Myometrial cell (primary cell): ENCODE measurements around the gene OR13J1. TPM values are rescaled to one million over a fixed set of nuclear protein-coding genes. Genes with fewer than 3 reads are reported as not detected.

Experiments
- total RNA-seq: library from RNA; depleted of rRNA; stranded (reverse); fragments of >200 nt; gene quantifications from 2 replicates; pipeline ENCODE4 v1.2.3, GENCODE V29; 2015

The OR13J1 gene
- total RNA-seq: not detected in 2 replicates

GRCh38 chr9:35870351-35870923, at the start of gene OR13J1:
TSS of gene OR13J1 (minus strand) at chr9:35870401. CDS start at chr9:35870401, 0 bp downstream.

GRCh38 chr9:35909274-35909673, 39.1 kb upstream of the OR13J1 start, which contains the start of gene SPAAR:
TSS of gene SPAAR (plus strand) at chr9:35909490. CDS start at chr9:35910464, 974 bp downstream.

GRCh38 chr9:35905912-35906679, 35.9 kb upstream of the OR13J1 start, which contains the start of gene HRCT1:
TSS of gene HRCT1 (plus strand) at chr9:35906202. CDS start at chr9:35906288, 86 bp downstream.

GRCh38 chr9:35829084-35829763, 41.0 kb downstream of the OR13J1 start, which contains the start of gene TMEM8B:
TSS of gene TMEM8B (plus strand) at chr9:35829228. CDS start at chr9:35829448, 220 bp downstream.

GRCh38 chr9:35828716-35829083, 41.5 kb downstream of the OR13J1 start, which contains the start of gene FAM221B:
TSS of gene FAM221B (minus strand) at chr9:35828732. CDS start at chr9:35826161, 2,571 bp downstream.

Other genes with a start within 250 kb of the OR13J1 start
- gene SIT1, start 219.5 kb downstream of the OR13J1 start, total RNA-seq: not detected in 2 replicates
- gene RMRP, start 212.4 kb downstream of the OR13J1 start, total RNA-seq: 1,659 and 5,862 TPM in 2 replicates
- 14.0 and 27.1 TPM in 2 replicates for gene CCDC107, start 212.1 kb downstream of the OR13J1 start, total RNA-seq
- gene ARHGEF39, start 205.2 kb downstream of the OR13J1 start, total RNA-seq: 4.1 and 8.4 TPM in 2 replicates
- gene CA9, start 196.5 kb downstream of the OR13J1 start, total RNA-seq: 1.1 TPM in 1 of 2 replicates, not detected in the other
- 1,252 and 1,303 TPM in 2 replicates for gene TPM2, start 180.5 kb downstream of the OR13J1 start, total RNA-seq
- gene TLN1, start 138.2 kb downstream of the OR13J1 start, total RNA-seq: 473 and 541 TPM in 2 replicates
- 118 and 127 TPM in 2 replicates for gene CREB3, start 137.7 kb downstream of the OR13J1 start, total RNA-seq
- 15.0 and 18.4 TPM in 2 replicates for gene GBA2, start 121.2 kb downstream of the OR13J1 start, total RNA-seq
- 13.1 and 15.9 TPM in 2 replicates for gene RGP1, start 121.1 kb downstream of the OR13J1 start, total RNA-seq
- not detected in 2 replicates for gene MSMP, start 116.1 kb downstream of the OR13J1 start, total RNA-seq
- gene NPR2, start 78.8 kb downstream of the OR13J1 start, total RNA-seq: 27.3 and 28.8 TPM in 2 replicates
- 0.53 and 1.2 TPM in 2 replicates for gene SPAG8, start 58.1 kb downstream of the OR13J1 start, total RNA-seq
- 34.6 and 34.7 TPM in 2 replicates for gene HINT2, start 55.4 kb downstream of the OR13J1 start, total RNA-seq
- not detected in 2 replicates for gene FAM221B, start 41.7 kb downstream of the OR13J1 start, total RNA-seq
- 3.2 and 5.7 TPM in 2 replicates for gene TMEM8B, start 41.2 kb downstream of the OR13J1 start, total RNA-seq
- gene HRCT1, start 35.8 kb upstream of the OR13J1 start, total RNA-seq: 0.18 and 0.86 TPM in 2 replicates
- gene SPAAR, start 39.1 kb upstream of the OR13J1 start, total RNA-seq: 0.18 TPM in 1 of 2 replicates, not detected in the other
- gene OR2S2, start 87.8 kb upstream of the OR13J1 start, total RNA-seq: not detected in 2 replicates
- 19.0 and 23.7 TPM in 2 replicates for gene RECK, start 166.5 kb upstream of the OR13J1 start, total RNA-seq